A549 (cell line): ENCODE data around the gene KMT5C. TPM values are rescaled to one million over a fixed set of nuclear protein-coding genes. Genes with fewer than 3 reads are reported as not detected.

Source experiments
- ATAC-seq, 2 experiments: fragments of 200-7000 bp in 1 of 2; fragments of >200 bp in 1 of 2; cut with Nextera tagmentation in 1 of 2; cut with Tn5 transposase in 1 of 2; 3 replicates each; pipeline versions ENCODE4 v1.8.0 to v1.9.1; 2018 to 2020; ENCODE audit warnings: mild to moderate bottlenecking in 1 of 2, moderate library complexity in 1 of 2
- CTCF ChIA-PET: fragments of 300-600 bp; sonication (Branson Sonifier 250); formaldehyde crosslinking; extraction: SDS; loops from one replicate; lab custom pipeline; 2021; ENCODE audit warnings: antibody characterized with exemption, inconsistent platforms; lab: Yijun Ruan, JAX
- POLR2A ChIA-PET: fragments of 350-600 bp; formaldehyde crosslinking; extraction: SDS; loops from one replicate; lab custom pipeline; 2021; ENCODE audit warnings: antibody characterized with exemption, inconsistent platforms; lab: Yijun Ruan, JAX
- DNase-seq, 2 experiments: peaks; one replicate each; pipeline versions ENCODE4 v3.0.0 to v3.0.0-alpha.2; 2011 to 2016; ENCODE audit warnings: low read depth in 1 of 2, low spot score in 1 of 2
- FAIRE-seq: peaks from 2 replicates; lab custom pipeline; 2011; peaks lifted over from hg19 to GRCh38; lab: Jason Lieb, UNC
- H3K27ac ChIP-seq, 2 experiments: fragments of >200 bp; sonication (Bioruptor Twin); formaldehyde crosslinking; 3 replicates each; pipeline ENCODE4 v1.5.1; 2016 to 2017
- H3K4me1 ChIP-seq: fragments of >200 bp; sonication (Bioruptor Twin); formaldehyde crosslinking; 3 replicates; pipeline ENCODE4 v1.6.1; 2016
- H3K4me2 ChIP-seq: fragments of >200 bp; sonication (Bioruptor Twin); formaldehyde crosslinking; 3 replicates; pipeline ENCODE4 v1.6.1; 2016
- H3K4me3 ChIP-seq: fragments of >200 bp; sonication (Bioruptor Twin); formaldehyde crosslinking; 3 replicates; pipeline ENCODE4 v1.5.1; 2016
- H3K9me3 ChIP-seq: fragments of >200 bp; sonication (Bioruptor Twin); formaldehyde crosslinking; 3 replicates; pipeline ENCODE4 v1.6.1; 2016
- ATOH8 ChIP-seq: fragments of 250-450 bp; sonication (Bioruptor Pico); IDR thresholded peaks from 2 replicates; pipeline ENCODE4 v1.5.0; 2020; ENCODE audit warnings: low read depth, mild to moderate bottlenecking, moderate library complexity
- BCL3 ChIP-seq: fragments of >200 bp; sonication (Bioruptor Twin); formaldehyde crosslinking; IDR thresholded peaks from 3 replicates; pipeline ENCODE4 v1.6.1; 2016
- CHD2 ChIP-seq: fragments of 150-350 bp; IDR thresholded peaks from 2 replicates; pipeline ENCODE4 v1.6.1; 2014; ENCODE audit warnings: low read length; ENCODE audit not compliant: partially characterized antibody
- E2F6 ChIP-seq: IDR thresholded peaks from 2 replicates; pipeline ENCODE4 v1.6.1; 2012; ENCODE audit warnings: low read depth, borderline replicate concordance
- FOXS1 ChIP-seq: fragments of 250-450 bp; sonication (Bioruptor Pico); IDR thresholded peaks from 2 replicates; pipeline ENCODE4 v1.5.0; 2020; ENCODE audit warnings: mild to moderate bottlenecking, moderate library complexity
- GATA3 ChIP-seq: IDR thresholded peaks from 2 replicates; pipeline ENCODE4 v1.6.1; 2012; ENCODE audit warnings: borderline replicate concordance
- HDAC2 ChIP-seq: fragments of 200-600 bp; sonication (generic); IDR thresholded peaks from 2 replicates; pipeline ENCODE4 v1.6.1; 2016
- HEYL ChIP-seq: fragments of 250-450 bp; sonication (Bioruptor Pico); IDR thresholded peaks from 2 replicates; pipeline ENCODE4 v1.8.0; 2021; ENCODE audit warnings: mild to moderate bottlenecking, moderate library complexity
- HOXB5 ChIP-seq: fragments of 250-450 bp; sonication (Bioruptor Pico); IDR thresholded peaks from 2 replicates; pipeline ENCODE4 v1.5.0; 2020; ENCODE audit warnings: mild to moderate bottlenecking, moderate library complexity
- MAZ ChIP-seq: fragments of 150-350 bp; IDR thresholded peaks from 2 replicates; pipeline ENCODE4 v1.6.1; 2014; ENCODE audit warnings: antibody characterized with exemption, low read depth, low read length, borderline replicate concordance
- MYC ChIP-seq: IDR thresholded peaks from 2 replicates; pipeline ENCODE4 v1.6.1; 2012; ENCODE audit warnings: mild to moderate bottlenecking, inconsistent platforms, low read length, improper control_type of control experiment, borderline replicate concordance
- NPAS2 ChIP-seq: fragments of 250-450 bp; sonication (Bioruptor Pico); IDR thresholded peaks from 2 replicates; pipeline ENCODE4 v1.8.0; 2022; ENCODE audit warnings: mild to moderate bottlenecking, moderate library complexity, borderline replicate concordance
- PBX3 ChIP-seq: IDR thresholded peaks from 2 replicates; pipeline ENCODE4 v1.6.1; 2012
- REST ChIP-seq: fragments of 200-600 bp; sonication (generic); IDR thresholded peaks from 2 replicates; pipeline ENCODE4 v1.6.1; 2016; ENCODE audit warnings: antibody characterized with exemption, mild to moderate bottlenecking, moderate library complexity
- RFX5 ChIP-seq: fragments of 450-650 bp; IDR thresholded peaks from 2 replicates; pipeline ENCODE4 v1.7.1; 2014; ENCODE audit warnings: antibody characterized with exemption, mild to moderate bottlenecking, moderate library complexity
- ZNF302 ChIP-seq: fragments of 250-450 bp; sonication (Bioruptor Pico); IDR thresholded peaks from 2 replicates; pipeline ENCODE4 v1.9.0; 2021; ENCODE audit warnings: inconsistent platforms, mild to moderate bottlenecking, moderate library complexity
- ZSCAN20 ChIP-seq: fragments of 250-450 bp; sonication (Bioruptor Pico); IDR thresholded peaks from 2 replicates; pipeline ENCODE4 v1.8.0; 2022; ENCODE audit warnings: mild to moderate bottlenecking, moderate library complexity
- WGBS: methylation state at CpG from one replicate; pipeline ENCODE4 v1.1.6; 2017; ENCODE audit errors: missing lambda C conversion rate; 5-methylcytosine and 5-hydroxymethylcytosine counted together
- polyA minus RNA-seq: library from RNA; depleted of rRNA, polyadenylated mRNA; stranded (reverse); fragments of >200 nt; gene quantifications from 2 replicates; pipeline ENCODE4 v1.2.3, GENCODE V29; 2011; rRNA and poly(A)+ RNA removed
- polyA plus RNA-seq, 4 experiments: library from polyadenylated mRNA; depleted of rRNA in 3 of 4; stranded (reverse); fragments of >200 nt; fragmentation: RNase III in 1 of 4; extraction: RNeasy Plus Mini Kit Qiagen cat#74134 plus additional on column Dnase treatment in 1 of 4; gene quantifications; 2 replicates in 3 of 4; 3 replicates in 1 of 4; pipeline ENCODE4 v1.2.3, GENCODE V29; 2011 to 2017

The KMT5C gene
- polyA plus RNA-seq (2011; rRNA removed) = 6.6 and 9.5 TPM in 2 replicates
- 26.1 and 26.2 TPM in 2 replicates for polyA plus RNA-seq (2012; cell fraction: cytosol; rRNA removed)
- 96.3 and 153 TPM in 2 replicates for polyA plus RNA-seq (2012; cell fraction: nucleus; rRNA removed)
- polyA plus RNA-seq (2017; fragmentation: RNase III; extraction: RNeasy Plus Mini Kit Qiagen cat#74134 plus additional on column Dnase treatment) = 11.8 to 17.2 TPM (median 15.2 TPM) in 3 replicates
- 6.9 and 15.1 TPM in 2 replicates for polyA minus RNA-seq

- peaks cover 17% of the 10 kb centered on the region for H3K4me1 ChIP-seq
- DNase-seq (peak; percentile 100), FAIRE-seq (peak; percentile 100), ATAC-seq (peak; percentile 81 to 92)
- 2% methylated on average over 59 of the region's 63 CpGs for WGBS
- CTCF ChIA-PET = interaction anchor here (0.6 to 4.9 kb wide), 36 partner anchors 9 to 251 kb away, joined by 3 to 84 read pairs (median 4); partner anchors contain the start of genes SHISA7, TMEM150B and TMEM238
- peak within 1 kb of the TSS; percentile 90 to 93 for H3K27ac ChIP-seq
- H3K9me3 ChIP-seq = no peaks in the 10 kb centered on the region
- POLR2A ChIA-PET = interaction anchor here (0.6 to 2.8 kb wide), 31 partner anchors 9 to 267 kb away, joined by 3 to 47 read pairs (median 6); partner anchors contain the start of genes FIZ1, HSPBP1, IL11 and ISOC2
- peak within 1 kb of the TSS; percentile 63 for H3K4me3 ChIP-seq
- TF ChIP-seq HOXB5 = no peak
- peak; percentile 59 for TF ChIP-seq CHD2
- no peak for TF ChIP-seq HEYL
- peak; percentile 93 for TF ChIP-seq MAZ
- TF ChIP-seq GATA3 = peak; percentile 3; the same call in 1 of the 2 replicates
- 0 out of 2 replicates have a peak, but pooled peaks have one; percentile 6 for TF ChIP-seq REST
- peak; percentile 19; the same call in 1 of the 2 replicates for TF ChIP-seq E2F6
- peak; percentile 98 for TF ChIP-seq PBX3
- 0 out of 2 replicates have a peak, but pooled peaks have one; percentile 20 for TF ChIP-seq MYC
- TF ChIP-seq HDAC2 = no peak
- peak; percentile 90 for TF ChIP-seq RFX5
- H3K4me2 ChIP-seq = peak within 1 kb of the TSS; percentile 90
Observed at GRCh38 chr19:55339105-55339888, at the start of gene KMT5C. KMT5C (plus strand) TSS chr19:55339876; CDS start chr19:55341937, 2,061 bp downstream.

- H3K4me1 ChIP-seq = peaks cover 5% of the 10 kb centered on the region; the same call in 2 of the 3 replicates
- no peaks in the 10 kb centered on the region for H3K9me3 ChIP-seq
- WGBS = 87% methylated on average over 10 of the region's 10 CpGs
- CTCF ChIA-PET = interaction anchor here (0.6 to 1.7 kb wide), 5 partner anchors 9 to 158 kb away, joined by 3 to 5 read pairs (median 4); partner anchors contain the start of genes KMT5C and TMEM238
- TF ChIP-seq NPAS2 (CRISPR knock-in tag) = no peak
- no peak for TF ChIP-seq RFX5
- no peak overlapping the region for H3K4me3 ChIP-seq
- POLR2A ChIA-PET = no interaction called here
- no peak overlapping the region for H3K27ac ChIP-seq
- ATAC-seq (no peak), DNase-seq (no peak), FAIRE-seq (no peak)
- no peak overlapping the region for H3K4me2 ChIP-seq
Observed at GRCh38 chr19:55297267-55297666, 42.4 kb upstream of the KMT5C start.

- peaks cover 6% of the 10 kb centered on the region; the same call in 2 of the 3 replicates for H3K4me1 ChIP-seq
- no peak for DNase-seq
- H3K4me3 ChIP-seq = no peak overlapping the region
- FAIRE-seq = no peak
- no peaks in the 10 kb centered on the region for H3K9me3 ChIP-seq
- no peak for ATAC-seq
- H3K27ac ChIP-seq = no peak overlapping the region
- no peak for TF ChIP-seq ZNF302
- TF ChIP-seq FOXS1 = no peak
- TF ChIP-seq BCL3 = no peak
- TF ChIP-seq ATOH8 (CRISPR knock-in tag) = no peak
- TF ChIP-seq ZSCAN20 (CRISPR knock-in tag) = no peak
- TF ChIP-seq, all 56 proteins: peak for 0
- 90% methylated on average over 10 of the region's 10 CpGs for WGBS
- POLR2A ChIA-PET = no interaction called here
- CTCF ChIA-PET = interaction anchor here (1.0 to 10.1 kb wide), 10 partner anchors 10 to 159 kb away, joined by 3 to 306 read pairs (median 18); partner anchors contain the start of genes GARIN5B, KMT5C, TMEM150B and TMEM238
- no peak overlapping the region for H3K4me2 ChIP-seq
Observed at GRCh38 chr19:55299991-55300390, 39.7 kb upstream of the KMT5C start.
